TTC549 (cell line): ENCODE data around the gene SLC20A1.
"Not testable (repeated sequence)": the region's sequence is repeated elsewhere in the genome, so short reads cannot be mapped to it uniquely, and the experiment has no call there.

ENCODE experiments used
- FAIRE-seq: peaks from 2 replicates; lab custom pipeline; 2012; peaks lifted over from hg19 to GRCh38; lab: Jason Lieb, UNC

The SLC20A1 gene

GRCh38 chr2:112645310-112646101 is at the start of gene SLC20A1:
Gene SLC20A1 (plus strand): TSS chr2:112645939. CDS start chr2:112646829, 890 bp downstream.
- no peak for FAIRE-seq

GRCh38 chr2:112597537-112598322 is 48.0 kb upstream of the SLC20A1 start:
- no peak for FAIRE-seq

GRCh38 chr2:112600634-112601033 is 45.1 kb upstream of the SLC20A1 start:
- FAIRE-seq, result no peak

GRCh38 chr2:112601754-112602153 is 44.0 kb upstream of the SLC20A1 start:
- FAIRE-seq, result no peak

GRCh38 chr2:112602917-112603316 is 42.8 kb upstream of the SLC20A1 start:
- no peak for FAIRE-seq

GRCh38 chr2:112603731-112604130 is 42.0 kb upstream of the SLC20A1 start:
- FAIRE-seq, result no peak

- FAIRE-seq, result no peak
These were observed 40.8 kb upstream of the SLC20A1 start for GRCh38 chr2:112604952-112605351.

GRCh38 chr2:112605926-112606325 is 39.8 kb upstream of the SLC20A1 start:
- no peak for FAIRE-seq

- FAIRE-seq, result no peak
These were observed 39.2 kb upstream of the SLC20A1 start for GRCh38 chr2:112606547-112606946.

- no peak for FAIRE-seq
These were observed 37.9 kb upstream of the SLC20A1 start for GRCh38 chr2:112607680-112608438.

- FAIRE-seq, result not testable (repeated sequence)
These were observed 36.4 kb upstream of the SLC20A1 start for GRCh38 chr2:112609320-112609719.

GRCh38 chr2:112612283-112612682 is 33.5 kb upstream of the SLC20A1 start:
- FAIRE-seq, result not testable (repeated sequence)

GRCh38 chr2:112614201-112614840 is 31.4 kb upstream of the SLC20A1 start:
- no peak for FAIRE-seq

- FAIRE-seq, result no peak
These were observed 30.7 kb upstream of the SLC20A1 start for GRCh38 chr2:112615051-112615450.

GRCh38 chr2:112615798-112616197 is 29.9 kb upstream of the SLC20A1 start:
- not testable (repeated sequence) for FAIRE-seq

GRCh38 chr2:112618383-112618782 is 27.4 kb upstream of the SLC20A1 start:
- FAIRE-seq, result no peak

- FAIRE-seq, result no peak
These were observed 23.8 kb upstream of the SLC20A1 start for GRCh38 chr2:112621790-112622527.

- FAIRE-seq, result no peak
These were observed 23.2 kb upstream of the SLC20A1 start for GRCh38 chr2:112622528-112622849.

- FAIRE-seq, result no peak
These were observed 21.6 kb upstream of the SLC20A1 start for GRCh38 chr2:112623913-112624777.

GRCh38 chr2:112625474-112626114 is 20.1 kb upstream of the SLC20A1 start:
- FAIRE-seq, result no peak
